LNCAP (cell line): ENCODE measurements around the gene SYTL1.

Experiments used
- CTCF ChIP-seq: fragments of 450-650 bp; IDR thresholded peaks from 2 replicates; pipeline ENCODE4 v1.5.1; 2017; ENCODE audit warnings: mild to moderate bottlenecking

The SYTL1 gene

DNA sequence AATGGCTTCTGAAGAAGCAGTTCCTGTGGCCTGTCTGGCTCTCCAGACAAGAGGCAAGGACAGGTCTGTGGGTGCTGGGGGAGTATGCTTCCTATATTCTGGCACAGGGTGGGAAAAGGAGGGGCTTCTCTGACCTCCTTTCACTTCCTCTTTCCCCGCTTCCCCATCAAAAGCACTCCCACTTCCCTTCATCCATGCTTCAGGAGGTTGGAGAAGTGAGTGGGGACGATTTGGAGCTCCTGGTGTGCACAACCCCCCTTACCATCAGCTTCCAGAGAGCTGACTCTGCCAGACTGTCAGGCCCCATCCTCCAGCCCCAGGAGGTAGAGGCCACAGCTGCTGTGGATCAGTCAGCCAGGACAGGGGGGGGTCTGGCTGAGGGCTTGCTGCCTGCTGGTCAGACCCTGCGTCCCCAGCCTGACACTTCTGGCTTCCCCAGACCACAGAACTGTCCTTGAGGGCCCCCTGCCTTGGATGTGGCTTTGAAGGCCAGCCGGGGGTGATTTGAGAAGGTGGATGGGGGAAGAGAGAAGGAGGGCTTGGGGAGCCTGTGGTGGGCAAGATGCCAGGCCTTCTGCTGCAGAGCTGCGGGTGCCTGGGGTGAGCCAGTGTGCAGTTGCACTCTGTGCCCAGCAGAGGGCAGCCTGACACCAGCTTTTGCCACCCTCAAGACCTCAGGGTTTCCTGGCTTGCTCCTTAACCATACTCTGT lies 41.3 kb upstream of the SYTL1 start:
- peak; percentile 98 for TF ChIP-seq CTCF

DNA sequence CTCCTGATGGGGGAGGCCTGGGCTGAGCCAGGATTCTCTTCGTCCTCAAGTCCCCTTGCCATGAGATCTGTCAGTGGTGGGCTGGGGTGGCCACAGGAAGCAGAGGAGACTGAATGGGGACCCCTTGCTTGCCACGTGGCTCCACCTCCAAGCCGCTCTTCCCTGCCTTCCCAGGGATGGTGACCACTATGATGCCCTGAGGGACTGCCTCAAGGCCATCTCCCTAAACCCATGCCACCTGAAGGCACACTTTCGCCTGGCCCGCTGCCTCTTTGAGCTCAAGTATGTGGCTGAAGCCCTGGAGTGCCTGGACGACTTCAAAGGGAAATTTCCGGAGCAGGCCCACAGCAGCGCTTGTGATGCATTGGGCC lies 40.8 kb upstream of the SYTL1 start:
- 0 out of 2 replicates have a peak, but pooled peaks have one; percentile 17 for TF ChIP-seq CTCF

- TF ChIP-seq CTCF = no peak
Measured at GRCh38 chr1:27301582-27302199, 40.1 kb upstream of the SYTL1 start.

- TF ChIP-seq CTCF = no peak
Measured at GRCh38 chr1:27302612-27303011, 39.2 kb upstream of the SYTL1 start.

DNA sequence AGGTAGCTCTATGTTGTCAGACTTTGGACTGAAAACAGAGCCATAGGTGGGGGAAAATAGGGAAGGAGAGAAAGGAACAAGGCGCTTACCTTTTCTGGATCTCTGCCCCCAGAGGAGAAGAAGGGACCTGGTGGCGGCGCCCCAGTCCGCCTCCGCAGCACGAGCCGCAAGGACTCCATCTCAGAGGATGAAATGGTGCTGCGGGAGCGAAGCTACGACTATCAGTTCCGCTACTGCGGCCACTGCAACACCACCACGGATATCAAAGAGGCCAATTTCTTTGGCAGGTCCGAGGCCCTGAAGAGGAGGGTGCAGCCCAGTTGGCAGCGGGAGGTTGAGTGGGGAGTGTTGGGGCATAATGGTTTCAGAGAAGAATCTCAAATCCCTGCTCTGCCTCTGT lies 38.3 kb upstream of the SYTL1 start:
- TF ChIP-seq CTCF = no peak

DNA sequence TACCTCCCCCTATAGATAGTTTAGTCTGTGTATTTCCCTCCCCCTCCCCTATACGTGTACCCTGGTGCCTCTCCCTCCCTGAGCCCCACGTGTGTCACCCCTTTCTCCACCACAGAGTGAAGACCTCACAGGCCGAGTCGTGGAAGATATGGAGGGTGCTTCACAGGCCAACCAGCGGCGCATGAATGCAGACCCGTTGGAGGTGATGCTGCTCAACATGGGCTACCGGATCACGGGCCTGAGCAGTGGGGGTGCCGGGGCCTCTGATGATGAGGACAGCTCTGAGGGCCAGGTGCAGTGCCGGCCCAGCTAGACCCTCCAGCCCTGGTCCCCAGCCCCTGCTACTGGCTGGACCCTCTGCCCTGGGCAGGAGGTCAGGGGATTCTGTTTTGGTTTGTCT lies 35.8 kb upstream of the SYTL1 start:
- TF ChIP-seq CTCF = no peak

DNA sequence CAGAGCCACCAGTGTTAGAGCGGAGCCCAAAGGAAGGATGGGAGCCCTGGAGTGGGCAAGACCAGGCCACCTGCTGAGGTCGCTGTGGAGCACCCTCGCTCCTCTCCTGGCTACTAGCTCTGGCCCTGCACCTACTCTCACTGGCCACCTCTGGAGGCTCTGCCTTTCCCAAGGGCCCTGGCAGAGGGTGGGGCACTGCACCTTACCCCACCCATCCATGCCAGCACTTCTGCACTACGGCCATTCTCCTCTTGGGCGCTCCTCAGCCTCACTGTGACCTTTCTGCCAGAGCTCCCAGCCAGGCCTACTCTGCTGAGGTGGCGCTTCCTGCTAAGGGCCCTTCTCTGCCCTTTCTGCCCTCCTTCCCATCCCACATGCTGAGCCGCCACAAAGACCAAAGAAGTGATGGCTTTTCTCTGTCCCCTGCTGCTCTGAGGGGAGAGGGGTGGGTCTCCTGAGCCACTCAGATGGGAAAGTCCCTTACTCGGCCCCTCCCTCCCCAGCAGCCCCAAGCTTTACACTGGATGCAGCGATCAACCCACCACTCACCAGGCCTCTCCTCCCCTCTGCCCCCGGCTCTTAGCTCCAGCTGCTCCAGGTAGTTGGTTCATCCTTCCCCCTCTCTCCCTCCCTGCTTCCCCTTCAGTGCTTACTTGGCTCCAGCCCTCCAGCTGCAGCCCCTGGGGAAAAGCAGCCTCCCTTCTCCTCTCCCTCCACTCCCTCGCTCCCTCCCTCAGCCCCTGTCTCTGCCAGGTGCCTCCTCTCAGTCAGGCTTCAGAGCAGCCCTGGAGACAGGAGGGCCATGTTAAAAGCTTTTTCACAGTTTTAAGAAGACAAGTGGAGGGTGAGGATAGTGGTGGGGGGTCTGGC lies 34.7 kb upstream of the SYTL1 start:
- TF ChIP-seq CTCF = no peak
